BJ (cell line): ENCODE measurements around the gene FYB1. TPM values are rescaled to one million over a fixed set of nuclear protein-coding genes. Genes with fewer than 3 reads are reported as not detected.

Experiments
- CTCF ChIA-PET: fragments of 350-600 bp; formaldehyde crosslinking; extraction: SDS; loops from one replicate; lab custom pipeline; 2021; ENCODE audit warnings: antibody characterized with exemption, inconsistent platforms; lab: Yijun Ruan, JAX
- POLR2A ChIA-PET: fragments of 300-600 bp; sonication (Branson Sonifier 250); formaldehyde crosslinking; extraction: SDS; loops from one replicate; lab custom pipeline; 2021; ENCODE audit warnings: antibody characterized with exemption; lab: Charles Lee
- DNase-seq: peaks from one replicate; pipeline ENCODE4 v3.0.0-alpha.2; 2011; ENCODE audit warnings: low read depth
- H3K27me3 ChIP-seq: 2 replicates; pipeline ENCODE4 v1.6.0; 2011; ENCODE audit warnings: low read length; ENCODE audit not compliant: control insufficient read depth, insufficient read depth
- H3K36me3 ChIP-seq: 2 replicates; pipeline ENCODE4 v1.5.1; 2011; ENCODE audit warnings: low read length; ENCODE audit not compliant: control insufficient read depth, insufficient read depth
- H3K4me3 ChIP-seq: 2 replicates; pipeline ENCODE4 v1.5.1; 2011; ENCODE audit warnings: low read depth, mild to moderate bottlenecking, control low read depth, low read length
- polyA plus RNA-seq: library from polyadenylated mRNA; depleted of rRNA; stranded (reverse); fragments of >200 nt; gene quantifications from 2 replicates; pipeline ENCODE4 v1.2.3, GENCODE V29; 2011
- TF ChIP-seq, protein P1 (sequence below): IDR thresholded peaks from 2 replicates; pipeline ENCODE4 v1.5.1; 2011; ENCODE audit warnings: low read depth, mild to moderate bottlenecking, control low read depth, inconsistent platforms, low read length, moderate library complexity; ENCODE audit not compliant: insufficient read depth

FYB1 gene
- polyA plus RNA-seq, 1 experiment: 0.09 TPM

DNA sequence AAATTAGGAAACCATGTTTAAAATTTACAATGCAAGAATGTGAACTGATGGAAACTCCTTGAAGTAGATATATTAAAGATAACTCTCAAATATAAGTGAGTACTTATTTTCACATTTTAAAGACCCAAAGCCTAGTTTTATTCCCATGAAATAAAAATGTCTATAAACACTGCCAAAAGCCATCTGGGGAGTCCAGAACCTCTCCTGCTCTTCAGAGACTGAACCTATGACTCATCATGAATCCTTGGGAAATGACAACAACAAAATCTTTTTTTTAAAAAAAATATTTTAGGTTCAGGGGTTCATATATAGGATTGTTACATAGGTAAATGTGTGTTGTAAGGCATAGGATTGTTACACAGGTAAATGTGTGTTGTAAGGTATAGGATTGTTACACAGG, 33.8 kb upstream of the FYB1 start:
- Histone ChIP-seq H3K36me3 (no peaks in the 10 kb centered on the region), H3K4me3 (no peak overlapping the region), H3K27me3 (no peaks in the 10 kb centered on the region)
- ChIA-PET CTCF (no interaction called here), POLR2A (no interaction called here)
- peak; percentile 2 for DNase-seq
- TF ChIP-seq, protein P1, sequence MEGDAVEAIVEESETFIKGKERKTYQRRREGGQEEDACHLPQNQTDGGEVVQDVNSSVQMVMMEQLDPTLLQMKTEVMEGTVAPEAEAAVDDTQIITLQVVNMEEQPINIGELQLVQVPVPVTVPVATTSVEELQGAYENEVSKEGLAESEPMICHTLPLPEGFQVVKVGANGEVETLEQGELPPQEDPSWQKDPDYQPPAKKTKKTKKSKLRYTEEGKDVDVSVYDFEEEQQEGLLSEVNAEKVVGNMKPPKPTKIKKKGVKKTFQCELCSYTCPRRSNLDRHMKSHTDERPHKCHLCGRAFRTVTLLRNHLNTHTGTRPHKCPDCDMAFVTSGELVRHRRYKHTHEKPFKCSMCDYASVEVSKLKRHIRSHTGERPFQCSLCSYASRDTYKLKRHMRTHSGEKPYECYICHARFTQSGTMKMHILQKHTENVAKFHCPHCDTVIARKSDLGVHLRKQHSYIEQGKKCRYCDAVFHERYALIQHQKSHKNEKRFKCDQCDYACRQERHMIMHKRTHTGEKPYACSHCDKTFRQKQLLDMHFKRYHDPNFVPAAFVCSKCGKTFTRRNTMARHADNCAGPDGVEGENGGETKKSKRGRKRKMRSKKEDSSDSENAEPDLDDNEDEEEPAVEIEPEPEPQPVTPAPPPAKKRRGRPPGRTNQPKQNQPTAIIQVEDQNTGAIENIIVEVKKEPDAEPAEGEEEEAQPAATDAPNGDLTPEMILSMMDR: no peak

DNA sequence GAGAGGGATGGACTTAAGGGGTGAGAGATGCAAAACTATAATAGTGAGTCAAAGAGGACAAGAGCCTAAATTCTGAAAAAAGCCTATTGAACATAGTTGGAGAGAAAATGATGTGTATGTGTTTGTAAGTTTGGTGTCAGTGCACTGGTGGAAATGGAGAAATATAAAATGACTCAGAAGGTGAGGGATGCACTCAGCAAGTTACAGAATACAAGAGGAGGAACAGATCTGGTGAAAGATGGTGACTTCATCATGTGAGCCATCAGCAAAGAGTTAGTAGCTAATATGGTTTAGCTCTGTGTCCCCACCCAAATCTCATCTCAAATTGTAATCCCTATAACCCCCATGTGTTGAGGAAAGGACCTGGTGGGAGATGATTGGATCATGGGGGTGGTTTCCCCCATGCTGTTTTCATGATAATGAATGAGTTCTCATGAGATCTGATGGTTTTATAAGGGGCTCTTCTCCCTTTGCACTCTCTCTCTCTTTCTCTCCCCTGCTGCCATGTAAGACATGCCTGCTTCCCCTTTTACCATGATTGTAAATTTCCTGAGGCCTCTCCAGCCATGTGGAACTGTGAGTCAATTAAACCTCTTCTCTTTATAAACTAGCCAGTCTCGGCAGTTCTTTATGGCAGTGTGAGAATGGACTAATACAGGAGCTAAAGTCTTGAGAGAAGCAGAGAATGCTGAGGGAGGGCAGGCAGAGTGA, 30.4 kb upstream of the FYB1 start:
- ChIA-PET CTCF (no interaction called here), POLR2A (no interaction called here)
- Histone ChIP-seq H3K36me3 (no peaks in the 10 kb centered on the region), H3K4me3 (no peak overlapping the region), H3K27me3 (no peaks in the 10 kb centered on the region; the same call in 1 of the 2 replicates)
- TF ChIP-seq, protein P1: no peak
- DNase-seq: no peak

DNA sequence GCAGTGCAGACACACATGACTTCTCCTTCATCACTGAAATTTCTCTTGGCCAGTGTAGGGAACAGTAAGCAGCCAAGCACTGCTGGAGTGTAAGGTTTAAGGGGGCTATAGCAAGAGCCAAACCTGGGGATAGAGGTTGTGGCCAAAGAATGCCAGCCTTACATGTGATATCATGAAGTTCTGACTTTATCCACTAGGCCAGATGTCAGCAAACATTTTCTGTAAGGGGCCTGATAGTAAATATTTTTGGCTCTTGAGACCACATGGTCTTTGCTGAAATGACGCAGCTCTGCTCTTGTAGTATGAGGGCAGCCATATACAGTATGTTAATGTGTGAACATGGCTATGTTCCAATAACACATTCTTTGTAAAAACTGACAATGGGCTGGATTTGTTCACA, 29.7 kb upstream of the FYB1 start:
- no peak overlapping the region for H3K4me3 ChIP-seq
- no peaks in the 10 kb centered on the region; the same call in 1 of the 2 replicates for H3K27me3 ChIP-seq
- DNase-seq: no peak
- ChIA-PET CTCF (no interaction called here), POLR2A (no interaction called here)
- TF ChIP-seq, protein P1: no peak
- no peaks in the 10 kb centered on the region for H3K36me3 ChIP-seq

DNA sequence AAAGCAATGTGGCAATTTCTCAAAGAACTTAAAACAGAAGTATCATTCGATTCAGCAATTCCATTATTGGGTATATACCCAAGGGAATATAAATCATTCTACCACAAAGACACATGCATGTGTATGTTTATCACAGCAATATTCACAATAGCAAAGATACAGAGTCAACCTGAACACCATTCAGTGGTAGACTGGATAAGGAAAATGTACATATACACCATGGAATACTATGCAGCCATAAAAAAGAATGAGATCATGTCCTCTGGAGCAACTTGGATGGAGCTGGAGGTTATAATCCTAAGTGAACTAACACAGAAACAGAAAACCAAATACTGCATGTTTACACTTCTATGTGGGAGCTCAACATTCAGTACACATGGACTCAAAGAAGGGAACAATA, 21.4 kb upstream of the FYB1 start:
- Histone ChIP-seq H3K27me3 (no peaks in the 10 kb centered on the region), H3K4me3 (no peak overlapping the region), H3K36me3 (no peaks in the 10 kb centered on the region)
- TF ChIP-seq, protein P1: no peak
- DNase-seq: no peak
- POLR2A ChIA-PET: no interaction called here
- CTCF ChIA-PET: interaction anchor here (1.6 kb wide), 1 partner anchor 10 kb away, joined by 3 read pairs; no protein-coding TSS in a partner anchor

DNA sequence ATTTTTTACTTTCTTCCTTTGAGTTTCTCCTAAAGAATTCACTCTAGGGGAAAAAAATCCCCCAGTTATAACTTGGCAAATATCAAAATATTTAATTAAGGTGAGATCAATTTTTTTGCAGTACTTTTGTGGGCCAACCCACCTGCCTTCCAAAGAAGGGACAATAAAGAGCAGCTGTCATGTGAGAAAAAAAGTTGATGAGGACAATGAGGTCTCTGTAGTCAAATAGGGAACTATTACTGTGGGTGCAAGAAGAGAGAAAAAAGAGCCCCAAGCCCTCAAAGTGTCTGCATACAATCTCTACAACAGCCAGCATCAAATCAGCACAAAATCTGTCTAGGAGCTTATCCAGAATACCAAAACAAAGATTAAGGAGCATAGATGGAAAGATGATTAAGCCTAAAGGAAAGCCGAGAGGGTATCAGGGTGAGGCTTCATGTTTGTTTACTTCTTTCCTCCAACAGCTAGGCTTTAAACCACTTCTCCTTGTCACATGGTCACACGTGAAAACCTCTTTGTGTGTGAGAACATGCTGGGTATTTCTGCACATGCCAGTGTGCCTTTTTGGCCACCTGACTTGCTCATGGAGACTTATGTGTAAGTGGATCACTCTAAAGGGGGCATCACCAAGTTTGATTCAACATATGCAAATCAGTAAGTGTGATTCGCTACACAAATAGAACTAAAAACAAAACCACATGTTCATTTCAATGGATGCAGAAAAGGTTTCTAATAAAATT, 19.2 kb upstream of the FYB1 start:
- TF ChIP-seq, protein P1: no peak
- ChIA-PET CTCF (interaction anchor here (1.7 kb wide), 1 partner anchor 21 kb away, joined by 7 read pairs; no protein-coding TSS in a partner anchor), POLR2A (no interaction called here)
- Histone ChIP-seq H3K27me3 (no peaks in the 10 kb centered on the region), H3K4me3 (no peak overlapping the region), H3K36me3 (no peaks in the 10 kb centered on the region)
- DNase-seq: no peak
